ENCODE results near the gene PURA.

Gene PURA

DNA sequence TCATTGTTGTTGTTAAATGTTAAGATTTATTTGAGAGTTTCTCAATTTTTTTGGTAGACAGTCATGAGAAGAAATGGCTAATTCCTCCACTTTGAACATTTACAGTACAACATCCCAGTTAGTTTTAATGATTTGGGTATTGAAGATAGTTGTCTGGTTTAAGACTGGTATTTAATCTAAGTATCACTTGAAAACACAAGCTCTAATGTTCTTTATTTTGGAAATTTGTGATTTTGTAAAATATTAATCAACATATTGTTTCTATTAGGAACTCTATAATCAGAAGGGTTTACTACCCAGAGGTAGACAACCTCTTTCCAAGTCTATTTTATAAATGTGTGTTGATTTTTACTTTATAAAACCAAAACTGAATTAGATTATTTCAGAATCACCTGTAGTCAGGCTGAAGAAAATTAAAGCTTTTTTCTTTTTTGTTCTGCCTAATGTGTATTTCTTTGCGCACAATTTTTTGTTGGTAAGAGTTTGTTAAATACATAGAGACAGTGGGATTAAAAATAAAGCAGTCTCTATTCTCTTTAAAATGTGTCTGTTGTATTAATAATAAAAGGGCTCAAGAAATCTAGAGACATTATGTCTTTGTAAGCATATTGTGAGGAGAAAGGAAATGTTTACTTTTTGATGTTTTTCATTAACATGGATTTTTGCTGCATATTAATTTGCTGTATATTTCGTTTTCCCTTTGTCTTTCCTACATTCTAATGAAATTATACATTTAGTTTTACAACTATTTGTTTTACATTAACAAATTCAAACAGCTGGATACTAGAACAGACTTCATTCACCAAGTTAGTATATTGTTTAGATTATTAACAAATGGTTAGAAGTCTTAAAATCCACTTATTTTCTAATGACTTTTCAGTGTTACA lies 3.9 kb upstream of the PURA start:
- no peak for DNase-seq

DNA sequence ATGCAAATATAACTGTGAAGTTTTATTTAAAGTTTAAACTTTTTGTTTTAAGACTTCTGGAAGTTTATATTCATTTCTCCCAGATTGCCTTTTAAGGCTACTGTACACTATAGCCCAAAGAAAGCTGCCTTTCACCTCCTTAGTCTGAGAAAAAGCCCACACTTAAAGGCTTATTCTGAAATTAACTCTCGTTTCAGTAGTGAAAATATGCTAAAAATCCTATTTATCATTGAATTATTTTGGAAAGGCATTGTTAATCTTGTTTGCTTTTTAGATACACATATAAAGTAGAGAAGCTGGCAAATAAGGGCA lies 3.3 kb upstream of the PURA start:
- DNase-seq: no peak

DNA sequence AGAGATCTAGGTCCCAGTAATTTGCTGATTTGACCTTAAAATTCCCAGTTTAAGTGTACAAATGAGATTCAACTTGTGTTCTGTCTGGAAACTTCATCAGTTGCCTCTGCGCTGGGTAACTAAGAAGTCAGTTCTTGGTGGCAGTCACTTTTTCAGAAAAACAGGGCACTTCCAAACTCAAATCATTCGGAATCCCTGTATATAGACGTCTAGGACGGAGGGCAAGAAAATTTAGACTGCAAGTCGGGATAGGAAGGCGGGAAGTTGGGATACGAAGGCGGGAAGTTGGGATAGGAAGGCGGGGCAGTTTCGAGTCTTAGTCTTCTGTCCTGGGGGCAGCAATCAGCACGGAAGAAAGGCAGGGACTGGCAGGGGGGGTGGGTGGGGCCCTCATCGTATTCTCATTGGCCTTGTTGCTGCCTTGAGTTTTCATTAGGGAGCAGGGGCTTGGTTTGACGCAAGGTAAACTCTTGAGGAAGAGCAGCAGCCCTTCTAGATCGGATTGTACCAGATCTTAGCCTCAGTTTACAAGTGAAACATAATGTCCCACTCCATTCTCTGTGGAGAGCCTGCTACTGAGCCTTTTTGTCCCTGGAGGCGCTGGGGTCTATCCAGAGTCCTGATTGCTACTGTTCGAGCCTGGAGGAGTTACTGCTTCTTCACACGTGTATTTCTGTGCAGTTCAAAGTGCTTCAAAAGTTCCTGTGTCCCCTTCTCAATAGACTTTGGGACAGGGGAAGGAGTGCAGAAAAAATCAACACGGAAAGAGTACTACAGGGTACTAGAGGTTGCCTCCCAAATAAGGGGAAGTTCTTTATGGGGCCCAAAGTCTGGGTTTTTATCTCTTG lies 2.7 kb upstream of the PURA start:
- no peak for DNase-seq

DNA sequence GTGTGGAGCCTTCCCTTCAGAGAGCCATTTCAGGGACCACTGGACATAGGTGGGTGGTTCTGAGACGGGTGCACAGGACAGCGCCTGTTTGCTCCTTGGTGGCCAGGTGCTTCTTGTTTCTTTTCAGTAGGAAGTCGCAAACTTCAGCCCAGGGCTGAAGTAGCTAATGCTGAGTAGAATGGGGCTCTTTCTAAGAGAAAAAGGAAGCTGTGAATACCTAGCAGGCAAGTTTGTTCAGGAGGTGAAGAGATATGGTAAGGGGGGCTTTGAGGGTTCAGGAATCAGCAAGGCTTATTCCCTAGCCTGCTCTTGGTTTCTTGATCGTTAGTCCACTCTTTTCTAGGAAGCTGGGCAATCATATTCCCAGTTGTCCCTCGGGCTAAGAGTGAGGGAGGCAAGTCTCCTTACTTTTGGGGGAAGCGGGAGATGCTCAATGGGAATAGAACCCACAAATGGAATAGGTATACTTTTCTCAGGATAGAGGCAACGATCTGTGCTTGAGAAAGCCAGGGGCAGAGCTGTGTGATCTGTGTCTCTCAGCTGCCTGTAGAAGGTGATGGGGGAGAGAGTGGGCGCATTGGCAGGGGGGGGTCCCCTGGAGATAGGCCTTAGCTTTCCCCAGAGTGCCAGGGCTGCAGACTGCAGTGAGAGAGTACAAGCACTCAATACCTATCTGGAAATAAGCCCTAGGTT lies 1.9 kb upstream of the PURA start:
- DNase-seq: no peak

DNA sequence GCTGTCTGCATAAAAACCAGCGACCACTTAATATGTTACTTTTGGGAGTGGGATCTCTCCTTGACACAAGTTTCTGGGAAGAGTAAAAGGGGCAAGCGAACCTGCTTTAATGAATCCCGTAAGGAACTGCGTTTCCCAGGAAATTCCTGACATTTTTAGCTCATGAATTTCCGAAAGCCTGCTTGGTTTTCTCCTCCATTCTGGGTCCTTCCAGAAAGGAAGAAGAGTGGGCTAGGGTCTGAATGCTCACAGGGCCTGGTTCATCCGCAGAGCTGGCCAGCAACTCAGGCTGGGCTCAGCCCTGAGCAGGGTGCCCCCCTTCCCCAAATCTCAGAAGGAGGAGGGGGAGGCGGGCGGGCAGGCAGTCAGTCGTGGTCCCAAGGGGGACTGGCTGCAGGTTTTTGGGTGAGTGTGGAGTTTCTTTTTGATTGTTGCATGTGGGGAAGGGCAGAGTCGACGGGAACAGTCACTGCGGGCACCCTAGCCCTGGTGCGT lies 1.2 kb upstream of the PURA start:
- no peak for DNase-seq

DNA sequence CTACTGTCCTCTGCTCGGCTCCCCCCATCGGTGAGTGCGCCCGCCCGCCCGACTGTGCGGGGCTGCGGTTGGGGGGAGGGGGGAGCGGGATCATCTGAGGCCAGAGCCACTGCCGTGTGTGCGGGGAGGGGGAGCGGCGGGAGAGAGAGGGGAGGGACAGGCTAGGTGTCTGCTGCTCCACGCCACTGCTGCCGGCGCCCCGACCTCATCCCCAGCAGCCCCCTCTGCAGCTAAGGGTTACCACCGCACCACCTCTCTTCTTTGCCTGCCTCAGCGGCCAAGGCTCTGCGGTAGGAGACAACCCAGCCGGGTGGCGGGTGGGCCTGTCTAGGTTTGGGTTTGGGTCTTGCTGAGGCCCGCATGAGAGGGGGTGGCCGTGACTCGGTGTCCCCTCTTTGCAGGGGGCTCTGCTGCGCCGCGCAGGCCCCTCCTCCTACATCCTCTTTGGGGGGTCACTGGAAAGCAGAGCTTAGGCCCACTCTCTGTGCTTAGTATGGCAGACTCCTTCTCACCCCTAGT lies 670 bp upstream of the PURA start:
- no peak for DNase-seq

DNA sequence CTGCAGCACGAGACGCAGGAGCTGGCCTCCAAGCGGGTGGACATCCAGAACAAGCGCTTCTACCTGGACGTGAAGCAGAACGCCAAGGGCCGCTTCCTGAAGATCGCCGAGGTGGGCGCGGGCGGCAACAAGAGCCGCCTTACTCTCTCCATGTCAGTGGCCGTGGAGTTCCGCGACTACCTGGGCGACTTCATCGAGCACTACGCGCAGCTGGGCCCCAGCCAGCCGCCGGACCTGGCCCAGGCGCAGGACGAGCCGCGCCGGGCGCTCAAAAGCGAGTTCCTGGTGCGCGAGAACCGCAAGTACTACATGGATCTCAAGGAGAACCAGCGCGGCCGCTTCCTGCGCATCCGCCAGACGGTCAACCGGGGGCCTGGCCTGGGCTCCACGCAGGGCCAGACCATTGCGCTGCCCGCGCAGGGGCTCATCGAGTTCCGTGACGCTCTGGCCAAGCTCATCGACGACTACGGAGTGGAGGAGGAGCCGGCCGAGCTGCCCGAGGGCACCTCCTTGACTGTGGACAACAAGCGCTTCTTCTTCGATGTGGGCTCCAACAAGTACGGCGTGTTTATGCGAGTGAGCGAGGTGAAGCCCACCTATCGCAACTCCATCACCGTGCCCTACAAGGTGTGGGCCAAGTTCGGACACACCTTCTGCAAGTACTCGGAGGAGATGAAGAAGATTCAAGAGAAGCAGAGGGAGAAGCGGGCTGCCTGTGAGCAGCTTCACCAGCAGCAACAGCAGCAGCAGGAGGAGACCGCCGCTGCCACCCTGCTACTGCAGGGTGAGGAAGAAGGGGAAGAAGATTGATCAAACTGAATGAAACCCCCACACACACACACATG lies 654 bp downstream of the PURA start:
- DNase-seq: peak; percentile 51

DNA sequence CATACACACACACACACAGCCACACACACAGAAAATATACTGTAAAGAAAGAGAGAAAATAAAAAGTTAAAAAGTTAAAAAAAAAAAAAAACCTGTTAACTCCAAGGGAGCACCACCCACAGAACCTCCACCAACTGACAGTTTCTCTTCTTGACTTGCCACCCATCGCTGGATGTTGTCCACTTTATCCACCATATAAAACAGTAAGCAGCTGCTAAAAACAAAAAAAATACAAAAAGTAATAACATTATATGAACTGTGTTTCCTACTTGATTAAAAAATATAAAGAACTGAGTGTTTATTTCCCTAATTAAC lies 1.2 kb downstream of the PURA start:
- no peak for DNase-seq

DNA sequence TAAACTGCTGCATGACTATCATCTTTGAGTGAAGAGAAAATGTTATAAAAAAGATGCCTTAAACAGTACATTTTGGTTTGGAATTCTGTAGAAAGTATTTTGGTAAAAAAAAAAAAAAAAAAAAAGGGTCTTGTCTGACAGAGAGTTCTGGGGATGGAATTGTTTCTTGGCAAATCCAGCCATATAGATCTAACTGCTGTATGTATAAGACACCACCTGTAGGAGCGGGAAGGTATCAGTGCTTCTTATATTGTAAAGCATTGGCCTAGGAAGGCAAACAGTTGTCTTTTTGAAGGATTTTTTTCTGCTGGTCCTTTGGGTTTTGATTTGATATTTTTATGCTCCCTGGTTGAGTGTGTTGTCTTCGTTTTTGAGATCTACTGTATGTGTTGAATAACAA lies 2.8 kb downstream of the PURA start:
- no peak for DNase-seq

DNA sequence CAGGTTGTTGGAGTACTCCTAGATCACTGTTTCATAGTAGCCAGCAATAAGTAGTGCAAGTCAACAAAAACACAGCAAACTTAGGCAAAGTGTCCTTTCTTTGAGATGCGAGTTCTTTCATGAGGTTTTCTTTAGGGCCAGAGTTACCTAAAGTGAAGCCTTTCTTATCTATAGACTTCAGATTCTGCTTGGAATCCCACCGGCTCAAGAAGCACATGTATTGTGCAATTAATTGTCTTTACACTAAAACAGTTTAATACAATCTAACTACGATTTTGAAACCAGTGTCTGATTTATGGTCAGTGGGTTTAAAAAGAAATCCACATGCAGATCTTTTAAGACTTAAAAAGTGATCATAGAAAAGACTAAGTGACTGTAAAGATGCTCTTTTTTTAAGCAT lies 3.6 kb downstream of the PURA start:
- no peak for DNase-seq

DNA sequence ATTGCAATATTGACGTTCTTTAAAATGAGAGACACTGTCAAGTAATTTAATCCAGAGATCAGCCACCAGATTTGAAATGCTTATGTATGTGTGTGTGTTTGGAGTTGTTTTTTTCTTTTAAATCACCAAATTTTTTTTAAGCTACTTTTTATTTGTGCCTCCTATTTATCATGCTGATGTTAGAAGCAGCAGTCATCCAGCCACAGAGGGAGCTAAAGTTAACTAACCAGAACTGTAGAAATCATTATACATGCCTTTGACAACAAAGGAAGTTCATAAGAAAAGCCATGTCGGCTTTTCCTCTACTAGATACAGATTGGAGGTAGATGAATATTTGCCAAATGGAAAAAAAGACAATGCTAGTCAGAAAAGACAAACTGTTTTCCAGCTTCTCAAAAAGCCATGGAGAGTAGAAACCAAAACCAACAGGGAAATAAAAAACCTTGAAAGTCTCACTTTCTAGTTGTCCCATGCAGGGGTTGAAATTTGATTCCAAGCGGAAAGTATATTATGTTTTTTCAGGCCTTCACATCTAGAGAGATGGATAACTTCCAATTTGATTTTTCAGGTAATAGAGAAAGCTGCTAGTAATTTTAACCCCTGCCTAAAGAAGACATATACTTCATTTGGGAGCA lies 4.5 kb downstream of the PURA start:
- peak; percentile 30 for DNase-seq

DNA sequence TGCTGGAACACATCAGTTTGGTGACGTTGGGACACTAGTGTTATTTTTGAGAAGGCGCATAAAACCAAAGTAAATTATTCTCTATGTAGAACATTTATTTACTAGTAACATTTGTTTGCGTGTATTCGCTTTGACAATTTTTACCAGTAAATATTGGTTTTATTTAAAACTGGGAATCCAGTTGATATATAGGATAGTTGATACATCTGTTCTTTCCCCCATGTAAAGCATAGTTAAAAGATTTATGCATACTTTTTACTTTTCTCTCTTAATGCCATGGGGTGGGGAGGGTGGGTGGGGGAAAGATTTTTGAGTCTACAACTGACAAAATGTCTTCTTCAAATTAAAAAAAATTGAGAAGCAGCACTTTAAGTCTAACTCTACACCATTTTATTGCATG lies 11.7 kb downstream of the PURA start, which contains the start of gene IGIP:
TSS of gene IGIP (plus strand) at position 301 of the 400 bp plus-strand sequence. CDS start 2,540 bp downstream, outside the sequence.
- DNase-seq: no peak

DNA sequence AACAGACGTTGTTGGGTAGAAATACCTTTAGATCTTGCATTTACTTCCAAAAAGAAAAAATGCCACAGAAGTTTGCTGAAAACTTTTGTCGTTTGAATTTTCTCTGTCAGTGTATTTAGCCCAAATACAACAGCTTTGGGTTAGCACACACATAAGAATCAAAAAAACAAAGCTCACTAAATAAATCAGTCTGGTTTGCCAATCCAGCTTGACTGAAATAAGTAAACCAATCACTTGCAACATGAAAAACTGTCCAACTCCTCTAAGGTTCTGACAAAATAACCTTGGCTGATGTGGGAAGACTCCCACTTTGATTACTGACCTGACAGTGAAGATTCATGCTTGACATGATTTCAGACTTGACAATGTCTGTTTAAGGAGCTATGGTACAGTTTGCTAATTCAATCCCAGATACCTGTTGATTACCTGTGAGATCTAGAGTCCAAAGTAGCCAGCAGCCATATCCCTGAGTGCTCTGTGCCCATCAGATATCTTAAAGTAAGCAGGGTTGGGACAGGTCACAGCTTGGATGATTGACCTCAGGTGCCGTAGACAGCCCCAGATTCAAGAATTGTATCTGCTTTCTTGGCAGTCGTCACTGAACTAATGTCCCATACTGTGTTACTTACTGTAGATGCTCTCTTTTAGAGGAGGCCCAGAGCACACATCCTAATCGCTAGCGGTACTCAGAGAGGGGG lies 12.6 kb downstream of the PURA start:
- DNase-seq: no peak

DNA sequence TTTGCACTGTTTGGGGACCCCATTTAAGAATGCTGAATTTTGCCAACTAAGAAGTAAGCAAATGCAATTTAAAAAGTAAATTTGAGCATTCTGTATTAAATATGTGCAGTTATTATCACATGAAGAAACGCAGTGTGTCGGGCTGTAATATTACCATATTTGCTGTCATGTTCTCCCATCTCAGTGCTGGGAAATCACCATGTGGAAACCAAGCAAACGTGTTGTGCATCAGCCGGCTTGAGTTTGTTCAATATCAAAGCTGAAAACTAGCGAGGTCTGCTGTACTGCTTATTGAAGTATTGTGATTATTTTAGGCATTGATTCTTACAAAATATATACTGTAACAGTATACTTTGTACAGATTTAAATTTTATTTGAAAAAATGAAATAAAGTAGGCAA lies 14.5 kb downstream of the PURA start:
- no peak for DNase-seq

DNA sequence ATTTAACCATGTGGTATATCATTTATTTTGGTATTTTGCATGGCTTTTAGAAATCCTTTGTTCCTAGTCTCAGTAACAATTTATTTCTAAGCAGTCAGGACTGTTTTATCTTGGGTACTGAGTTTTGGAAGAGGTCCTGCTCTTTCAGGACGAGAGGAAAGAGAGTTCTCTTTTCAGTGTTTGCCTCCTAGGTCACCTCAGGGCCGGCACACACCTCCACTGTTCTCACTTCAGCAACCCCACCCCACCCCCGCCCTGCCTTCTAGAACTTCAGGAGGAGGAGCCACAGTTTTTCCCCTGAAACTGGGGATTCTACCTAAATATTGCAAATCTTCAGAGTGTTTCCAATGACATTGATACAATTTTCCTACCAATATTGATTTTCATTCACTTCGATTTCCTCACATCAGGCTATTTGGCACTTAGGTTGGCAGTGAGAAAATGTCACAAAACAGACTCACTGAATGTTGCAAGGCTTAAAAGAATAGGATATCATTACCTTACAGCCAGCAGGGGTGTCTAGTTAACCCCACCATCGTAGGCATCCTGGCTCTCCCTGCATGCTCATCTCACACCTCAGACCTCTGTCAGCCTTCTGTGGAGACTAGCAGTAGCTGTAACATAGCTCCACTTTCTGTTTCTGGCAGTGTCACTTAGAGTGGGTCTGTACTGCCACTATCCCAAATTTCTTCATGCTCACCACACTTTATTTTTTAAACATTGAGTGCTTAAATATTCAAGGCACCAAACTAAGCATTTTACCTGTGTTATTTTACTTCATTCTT lies 17.2 kb downstream of the PURA start:
- DNase-seq: no peak

DNA sequence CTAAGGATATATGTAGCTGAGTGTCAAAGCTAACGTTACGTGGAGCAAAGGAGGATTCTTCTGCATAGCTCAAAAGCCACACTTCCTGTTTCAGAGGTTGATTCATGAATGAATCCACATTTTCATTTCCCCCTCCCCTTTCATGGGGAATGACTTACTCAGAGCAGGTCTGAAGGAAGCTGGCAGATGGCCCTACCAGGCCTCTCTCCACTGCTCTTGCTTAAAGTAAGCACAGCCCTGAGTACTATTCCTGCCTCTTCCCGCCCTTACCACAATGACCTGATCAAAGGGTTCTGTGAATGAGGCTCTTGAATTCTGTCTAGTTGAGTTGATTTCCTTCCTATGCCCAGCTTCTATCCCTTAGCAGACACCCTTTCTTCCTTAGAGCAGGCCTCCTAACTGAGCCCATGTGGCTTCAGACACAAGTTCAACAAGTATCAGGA lies 18.1 kb downstream of the PURA start:
- DNase-seq: peak; percentile 91

DNA sequence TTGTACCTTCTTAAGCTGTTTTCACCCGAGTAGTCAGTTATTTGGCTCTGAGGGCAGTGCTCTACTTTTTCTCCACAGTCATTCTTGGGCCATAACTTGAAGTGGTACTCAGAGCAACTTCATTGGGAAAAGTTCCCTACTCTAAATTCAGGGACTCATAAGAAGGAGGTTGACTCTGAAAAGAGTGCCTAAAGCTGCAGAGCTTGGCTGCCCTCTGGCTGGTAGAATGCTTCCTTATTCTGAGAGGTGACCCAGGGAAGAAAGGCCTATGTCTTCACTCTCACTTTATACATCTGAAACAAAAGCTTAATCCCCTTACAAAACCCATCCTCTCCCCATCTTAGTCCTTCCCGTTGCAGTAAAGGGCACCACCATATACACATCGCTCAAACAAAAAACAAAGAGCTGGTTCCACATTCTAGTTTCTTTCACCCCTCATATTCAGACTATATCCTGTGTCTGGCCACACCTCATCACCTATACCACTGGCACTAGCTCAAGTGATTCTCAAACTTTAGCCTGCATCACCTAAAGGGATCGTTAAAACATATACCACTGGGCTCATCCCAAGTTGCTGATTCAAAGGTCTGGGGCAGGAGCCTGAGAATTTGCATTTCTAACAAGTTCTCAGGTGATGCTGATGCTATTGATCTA lies 19.7 kb downstream of the PURA start:
- no peak for DNase-seq

DNA sequence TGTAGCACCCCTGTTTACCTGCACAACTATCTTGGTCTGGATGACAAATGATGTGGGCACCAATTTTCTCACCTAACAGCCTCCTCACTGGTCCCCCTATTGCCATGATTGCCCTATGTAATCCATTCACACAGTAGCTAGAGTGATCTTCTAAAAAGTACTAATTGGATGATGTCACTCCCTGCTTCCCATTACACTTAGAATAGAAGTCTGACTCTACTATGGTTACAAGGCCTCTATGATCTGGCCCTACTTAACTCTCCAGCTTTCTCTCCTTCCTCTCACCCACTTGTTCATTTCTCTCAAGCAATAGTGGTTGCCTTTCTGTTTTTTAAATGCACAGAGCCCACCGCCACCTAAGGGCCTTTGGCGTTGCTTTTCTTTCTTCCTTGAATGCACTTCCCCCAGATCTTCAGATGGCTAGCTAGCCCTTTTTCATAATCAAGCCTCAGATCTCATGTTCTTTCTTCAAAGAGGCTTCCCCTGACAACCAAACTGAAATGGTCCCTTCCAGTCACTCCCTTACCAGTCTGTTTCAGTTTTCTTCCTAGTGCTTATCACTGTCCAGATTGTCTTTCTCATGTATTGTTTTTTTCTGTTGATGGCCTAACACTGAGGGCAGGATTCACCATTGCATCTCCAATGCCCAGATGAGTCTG lies 20.5 kb downstream of the PURA start:
- DNase-seq: no peak

DNA sequence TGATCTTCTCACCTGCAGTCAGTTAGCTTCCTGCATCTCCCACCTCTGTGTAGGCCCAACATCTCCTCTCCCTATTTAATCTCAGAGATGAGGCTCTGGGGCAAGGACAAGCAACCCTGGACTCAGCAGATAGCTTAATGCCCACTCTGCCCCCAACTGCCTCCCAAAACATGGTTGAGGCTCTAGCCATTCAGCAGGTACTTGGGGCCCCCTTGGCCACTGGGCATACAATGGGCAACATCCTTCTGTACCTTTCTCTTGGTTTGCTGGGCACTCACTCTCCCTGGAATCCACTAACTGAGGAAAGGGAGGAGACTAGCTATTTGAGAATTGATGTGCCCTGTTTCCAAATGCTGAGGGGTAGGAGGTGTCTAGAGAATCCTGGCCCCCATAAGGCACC lies 21.2 kb downstream of the PURA start:
- no peak for DNase-seq

All from kidney glomerular epithelial cell (primary cell).